Astrocyte (in vitro differentiated cells and primary cell): ENCODE results near the gene MTNR1B.

Experiments used
- CTCF ChIP-seq: IDR thresholded peaks from 2 replicates; pipeline ENCODE4 v1.5.1; 2011; ENCODE audit warnings: low read depth, mild to moderate bottlenecking, inconsistent platforms, low read length, moderate library complexity; ENCODE audit not compliant: insufficient read depth
- EZH2 ChIP-seq: IDR thresholded peaks from 2 replicates; pipeline ENCODE4 v1.6.1; 2012; ENCODE audit warnings: mild to moderate bottlenecking, low read length, inconsistent platforms; ENCODE audit not compliant: insufficient read depth

- TF ChIP-seq CTCF (no peak), EZH2 (no peak)
Observed at GRCh38 chr11:92946707-92947106, 22.7 kb upstream of the MTNR1B start.
